Measurements from ENCODE around the gene EDN3.

The EDN3 gene

GRCh38 chr20:59300333-59301081 is at the start of gene EDN3:
TSS of gene EDN3 (plus strand) at chr20:59300611. CDS start at chr20:59300813, 202 bp downstream.
- no peak within 1 kb of the TSS for H3K4me3 ChIP-seq (ENCODE audit: insufficient read depth, low read length, poor library complexity, severe bottlenecking)
- H3K9me2 ChIP-seq (replicated peaks; ENCODE audit: insufficient read depth, low read length): no peaks in the 10 kb centered on the region
- H3K9me3 ChIP-seq (ENCODE audit: insufficient read depth, low read length): no peaks in the 10 kb centered on the region
- H4K20me1 ChIP-seq (ENCODE audit: low read depth, low read length): no peaks in the 10 kb centered on the region
- no peak within 1 kb of the TSS for H3K27ac ChIP-seq (ENCODE audit: low read depth, low read length)
- no peaks in the 10 kb centered on the region for H3K36me3 ChIP-seq (ENCODE audit: low read length)
- H3K79me2 ChIP-seq (ENCODE audit: insufficient read depth, low read length): no peaks in the 10 kb centered on the region
- no peaks in the 10 kb centered on the region for H3F3A ChIP-seq (ENCODE audit: insufficient read depth)
- no peak within 1 kb of the TSS for H3K4me2 ChIP-seq (ENCODE audit: low read depth, low read length, poor library complexity, severe bottlenecking)
- H3K27me3 ChIP-seq (ENCODE audit: low read length): 0 out of 2 replicates have a peak, but pooled peaks cover 11% of the 10 kb centered on the region
- H3K9ac ChIP-seq (ENCODE audit: low read length): no peak within 1 kb of the TSS
- no peak for TF ChIP-seq EZH2phosphoT487 (conservative IDR thresholded peaks at IDR 0.05; ENCODE audit: low read length)
- TF ChIP-seq, protein P1, sequence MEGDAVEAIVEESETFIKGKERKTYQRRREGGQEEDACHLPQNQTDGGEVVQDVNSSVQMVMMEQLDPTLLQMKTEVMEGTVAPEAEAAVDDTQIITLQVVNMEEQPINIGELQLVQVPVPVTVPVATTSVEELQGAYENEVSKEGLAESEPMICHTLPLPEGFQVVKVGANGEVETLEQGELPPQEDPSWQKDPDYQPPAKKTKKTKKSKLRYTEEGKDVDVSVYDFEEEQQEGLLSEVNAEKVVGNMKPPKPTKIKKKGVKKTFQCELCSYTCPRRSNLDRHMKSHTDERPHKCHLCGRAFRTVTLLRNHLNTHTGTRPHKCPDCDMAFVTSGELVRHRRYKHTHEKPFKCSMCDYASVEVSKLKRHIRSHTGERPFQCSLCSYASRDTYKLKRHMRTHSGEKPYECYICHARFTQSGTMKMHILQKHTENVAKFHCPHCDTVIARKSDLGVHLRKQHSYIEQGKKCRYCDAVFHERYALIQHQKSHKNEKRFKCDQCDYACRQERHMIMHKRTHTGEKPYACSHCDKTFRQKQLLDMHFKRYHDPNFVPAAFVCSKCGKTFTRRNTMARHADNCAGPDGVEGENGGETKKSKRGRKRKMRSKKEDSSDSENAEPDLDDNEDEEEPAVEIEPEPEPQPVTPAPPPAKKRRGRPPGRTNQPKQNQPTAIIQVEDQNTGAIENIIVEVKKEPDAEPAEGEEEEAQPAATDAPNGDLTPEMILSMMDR (IDR thresholded peaks at IDR 0.05; ENCODE audit: insufficient read depth, low read length, poor library complexity, severe bottlenecking): no peak
- H2AFZ ChIP-seq (ENCODE audit: low read depth, low read length, severe bottlenecking): no peak within 1 kb of the TSS

DNA sequence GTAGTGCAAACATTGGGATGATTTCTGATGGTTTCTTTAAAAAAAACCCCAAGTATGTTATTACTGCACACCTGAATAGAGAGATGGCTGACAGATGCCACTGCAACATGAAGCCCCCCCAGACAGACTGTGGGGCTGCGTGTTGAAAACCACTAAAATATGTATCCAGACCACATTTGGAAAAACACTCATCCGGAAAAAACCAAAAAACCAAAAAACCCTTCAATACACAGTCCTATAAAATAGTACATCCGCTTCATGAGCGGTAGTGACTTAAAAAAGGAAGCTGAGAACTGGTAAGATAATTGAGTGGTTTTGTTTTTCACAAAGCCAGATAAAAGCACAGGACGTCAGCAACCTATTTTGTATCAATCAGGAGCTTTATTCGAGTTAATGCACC is 47.1 kb upstream of the EDN3 start:
- Histone ChIP-seq H3K9me3 (ENCODE audit: insufficient read depth, low read length) (no peaks in the 10 kb centered on the region), H3F3A (ENCODE audit: insufficient read depth) (no peaks in the 10 kb centered on the region), H3K9me2 (replicated peaks; ENCODE audit: insufficient read depth, low read length) (no peaks in the 10 kb centered on the region), H3K4me3 (ENCODE audit: insufficient read depth, low read length, poor library complexity, severe bottlenecking) (no peak overlapping the region), H2AFZ (ENCODE audit: low read depth, low read length, severe bottlenecking) (no peak overlapping the region), H3K4me2 (ENCODE audit: low read depth, low read length, poor library complexity, severe bottlenecking) (no peak overlapping the region), H3K27ac (ENCODE audit: low read depth, low read length) (no peak overlapping the region), H3K79me2 (ENCODE audit: insufficient read depth, low read length) (no peaks in the 10 kb centered on the region), H4K20me1 (ENCODE audit: low read depth, low read length) (no peaks in the 10 kb centered on the region), H3K36me3 (ENCODE audit: low read length) (no peaks in the 10 kb centered on the region), H3K27me3 (ENCODE audit: low read length) (no peaks in the 10 kb centered on the region), H3K9ac (ENCODE audit: low read length) (no peak overlapping the region)
- TF ChIP-seq EZH2phosphoT487 (conservative IDR thresholded peaks at IDR 0.05; ENCODE audit: low read length): no peak
- TF ChIP-seq, protein P1 (IDR thresholded peaks at IDR 0.05; ENCODE audit: insufficient read depth, low read length, poor library complexity, severe bottlenecking): no peak

- Histone ChIP-seq H3F3A (ENCODE audit: insufficient read depth) (no peaks in the 10 kb centered on the region), H3K27ac (ENCODE audit: low read depth, low read length) (no peak overlapping the region), H3K9me2 (replicated peaks; ENCODE audit: insufficient read depth, low read length) (no peaks in the 10 kb centered on the region), H3K79me2 (ENCODE audit: insufficient read depth, low read length) (no peaks in the 10 kb centered on the region), H4K20me1 (ENCODE audit: low read depth, low read length) (no peaks in the 10 kb centered on the region), H3K4me3 (ENCODE audit: insufficient read depth, low read length, poor library complexity, severe bottlenecking) (no peak overlapping the region), H3K27me3 (ENCODE audit: low read length) (no peaks in the 10 kb centered on the region), H3K4me2 (ENCODE audit: low read depth, low read length, poor library complexity, severe bottlenecking) (no peak overlapping the region), H3K36me3 (ENCODE audit: low read length) (no peaks in the 10 kb centered on the region), H2AFZ (ENCODE audit: low read depth, low read length, severe bottlenecking) (no peak overlapping the region), H3K9me3 (ENCODE audit: insufficient read depth, low read length) (no peaks in the 10 kb centered on the region), H3K9ac (ENCODE audit: low read length) (no peak overlapping the region)
- TF ChIP-seq, protein P1 (IDR thresholded peaks at IDR 0.05; ENCODE audit: insufficient read depth, low read length, poor library complexity, severe bottlenecking): no peak
Observed at GRCh38 chr20:59253779-59254319, 46.6 kb upstream of the EDN3 start.
